Peyer's patch (tissue), 4 donors: ENCODE measurements around the gene HCN2.

ENCODE experiments used
- POLR2A ChIP-seq, 2 donors: fragments of 450-650 bp; IDR thresholded peaks; one replicate each; pipeline ENCODE4 v1.5.1; 2017; ENCODE audit warnings: antibody characterized with exemption in 2 of 2, mild to moderate bottlenecking in 2 of 2, moderate library complexity in 2 of 2
- TF ChIP-seq, protein P1 (sequence below), 6 experiments: fragments of 450-650 bp in 4 of 6; fragments of 200-600 bp in 2 of 6; sonication (generic) in 1 of 6; IDR thresholded peaks; one replicate each; pipeline ENCODE4 v1.5.1; 2017 to 2019; ENCODE audit warnings: antibody characterized with exemption in 6 of 6, mild to moderate bottlenecking in 3 of 6, moderate library complexity in 1 of 6

DNA sequence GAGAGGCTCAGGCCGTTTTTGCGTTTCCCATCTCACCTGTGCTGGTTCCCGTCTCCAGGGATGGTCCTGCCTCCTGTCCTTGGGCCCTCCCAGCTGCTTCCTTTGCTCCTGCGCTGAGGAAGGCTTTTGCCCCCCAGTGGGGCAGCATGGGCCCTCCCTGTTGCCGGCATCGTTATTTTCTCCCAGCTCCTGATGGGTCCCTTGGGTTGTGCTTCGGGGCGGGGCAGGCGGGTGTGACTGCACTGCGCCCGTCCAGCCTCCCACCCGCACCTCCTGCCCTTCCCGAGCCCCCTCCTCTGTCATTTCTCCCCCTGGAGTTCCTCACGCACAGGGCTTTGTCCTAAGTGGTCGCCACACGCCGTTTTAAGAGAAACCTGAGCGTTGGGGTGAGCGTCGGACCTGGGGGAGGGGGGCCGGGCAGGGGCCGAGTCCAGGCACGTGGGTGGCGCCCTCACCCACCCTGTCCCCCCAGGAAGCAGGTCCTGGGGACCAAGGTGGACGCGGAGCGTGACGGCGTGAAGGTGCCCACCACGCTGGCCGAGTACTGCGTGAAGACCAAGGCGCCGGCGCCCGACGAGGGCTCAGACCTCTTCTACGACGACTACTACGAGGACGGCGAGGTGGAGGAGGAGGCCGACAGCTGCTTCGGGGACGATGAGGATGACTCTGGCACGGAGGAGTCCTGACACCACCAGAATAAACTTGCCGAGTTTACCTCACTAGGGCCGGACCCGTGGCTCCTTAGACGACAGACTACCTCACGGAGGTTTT, 48.6 kb upstream of the HCN2 start:
- TF ChIP-seq, protein P1, sequence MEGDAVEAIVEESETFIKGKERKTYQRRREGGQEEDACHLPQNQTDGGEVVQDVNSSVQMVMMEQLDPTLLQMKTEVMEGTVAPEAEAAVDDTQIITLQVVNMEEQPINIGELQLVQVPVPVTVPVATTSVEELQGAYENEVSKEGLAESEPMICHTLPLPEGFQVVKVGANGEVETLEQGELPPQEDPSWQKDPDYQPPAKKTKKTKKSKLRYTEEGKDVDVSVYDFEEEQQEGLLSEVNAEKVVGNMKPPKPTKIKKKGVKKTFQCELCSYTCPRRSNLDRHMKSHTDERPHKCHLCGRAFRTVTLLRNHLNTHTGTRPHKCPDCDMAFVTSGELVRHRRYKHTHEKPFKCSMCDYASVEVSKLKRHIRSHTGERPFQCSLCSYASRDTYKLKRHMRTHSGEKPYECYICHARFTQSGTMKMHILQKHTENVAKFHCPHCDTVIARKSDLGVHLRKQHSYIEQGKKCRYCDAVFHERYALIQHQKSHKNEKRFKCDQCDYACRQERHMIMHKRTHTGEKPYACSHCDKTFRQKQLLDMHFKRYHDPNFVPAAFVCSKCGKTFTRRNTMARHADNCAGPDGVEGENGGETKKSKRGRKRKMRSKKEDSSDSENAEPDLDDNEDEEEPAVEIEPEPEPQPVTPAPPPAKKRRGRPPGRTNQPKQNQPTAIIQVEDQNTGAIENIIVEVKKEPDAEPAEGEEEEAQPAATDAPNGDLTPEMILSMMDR (IDR thresholded peaks at IDR 0.05): no peak
- TF ChIP-seq POLR2A (IDR thresholded peaks at IDR 0.05): no peak
